Placental epithelial cell (primary cell): ENCODE measurements around the gene CLCA4. TPM values are rescaled to one million over a fixed set of nuclear protein-coding genes. Genes with fewer than 3 reads are reported as not detected.

Experiments used
- total RNA-seq: library from RNA; depleted of rRNA; stranded (reverse); fragments of >200 nt; gene quantifications from 2 replicates; pipeline ENCODE4 v1.2.3, GENCODE V29; 2012

Gene CLCA4
- total RNA-seq, result not detected in 2 replicates

GRCh38 chr1:86546787-86547221, at the start of gene CLCA4:
CLCA4 (plus strand) TSS chr1:86547078; CDS start chr1:86547120, 42 bp downstream.

Other genes with a start within 250 kb of the CLCA4 start
- gene ODF2L, start 150.8 kb upstream of the CLCA4 start, total RNA-seq, result 48.7 and 61.7 TPM in 2 replicates
- 1.8 and 2.0 TPM in 2 replicates for gene CLCA2, start 122.9 kb upstream of the CLCA4 start, total RNA-seq
- not detected in 2 replicates for gene CLCA1, start 78.2 kb upstream of the CLCA4 start, total RNA-seq
- 40.8 and 47.6 TPM in 2 replicates for gene SH3GLB1, start 157.5 kb downstream of the CLCA4 start, total RNA-seq